ENCODE measurements around the gene PIGL.

DNA sequence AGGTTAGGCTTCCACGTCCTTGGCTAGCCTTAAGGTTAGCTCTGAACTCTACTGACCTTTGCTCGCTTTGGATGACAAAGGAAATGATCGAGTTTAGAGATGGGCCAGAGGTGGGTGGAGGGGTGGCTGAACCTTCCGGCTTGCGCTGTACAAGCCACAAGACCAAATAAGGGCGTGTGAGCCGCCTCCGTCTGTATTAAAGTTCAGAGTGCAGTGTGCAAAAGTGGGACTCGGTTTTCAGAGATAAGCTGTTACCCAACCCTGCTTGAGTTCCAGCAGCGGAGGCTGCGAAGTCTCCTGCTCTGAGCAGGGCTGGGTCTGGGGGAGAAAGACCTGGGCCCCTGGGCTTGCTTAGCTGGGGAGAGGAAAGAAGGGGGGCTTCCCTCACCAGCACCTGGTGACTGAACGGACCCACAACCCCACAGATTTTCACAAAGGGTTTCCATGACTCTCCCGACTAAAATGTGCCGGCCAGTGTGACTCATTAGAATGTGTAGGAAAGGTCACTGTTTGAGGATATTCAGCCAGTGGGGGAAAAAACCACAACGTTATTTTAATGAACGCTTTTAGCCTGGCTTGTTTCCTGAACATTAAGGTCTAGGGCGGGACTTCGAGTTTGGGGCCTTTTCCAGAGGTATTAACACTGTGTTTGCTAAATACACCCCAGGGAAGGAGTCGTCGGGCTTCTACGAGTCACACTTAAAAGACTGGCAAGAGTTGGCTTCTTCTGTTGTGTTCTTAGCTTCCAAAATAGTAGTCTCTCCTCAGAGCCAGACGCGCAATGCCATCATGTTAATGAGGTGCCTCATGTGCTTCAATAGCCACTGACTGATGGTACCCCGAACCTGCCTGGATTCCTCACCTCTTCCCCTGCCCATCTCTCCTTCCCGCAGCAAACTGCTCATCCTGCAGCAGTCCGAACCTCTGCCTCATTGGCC, 69.3 kb downstream of the PIGL start:
- TF ChIP-seq, protein P1, sequence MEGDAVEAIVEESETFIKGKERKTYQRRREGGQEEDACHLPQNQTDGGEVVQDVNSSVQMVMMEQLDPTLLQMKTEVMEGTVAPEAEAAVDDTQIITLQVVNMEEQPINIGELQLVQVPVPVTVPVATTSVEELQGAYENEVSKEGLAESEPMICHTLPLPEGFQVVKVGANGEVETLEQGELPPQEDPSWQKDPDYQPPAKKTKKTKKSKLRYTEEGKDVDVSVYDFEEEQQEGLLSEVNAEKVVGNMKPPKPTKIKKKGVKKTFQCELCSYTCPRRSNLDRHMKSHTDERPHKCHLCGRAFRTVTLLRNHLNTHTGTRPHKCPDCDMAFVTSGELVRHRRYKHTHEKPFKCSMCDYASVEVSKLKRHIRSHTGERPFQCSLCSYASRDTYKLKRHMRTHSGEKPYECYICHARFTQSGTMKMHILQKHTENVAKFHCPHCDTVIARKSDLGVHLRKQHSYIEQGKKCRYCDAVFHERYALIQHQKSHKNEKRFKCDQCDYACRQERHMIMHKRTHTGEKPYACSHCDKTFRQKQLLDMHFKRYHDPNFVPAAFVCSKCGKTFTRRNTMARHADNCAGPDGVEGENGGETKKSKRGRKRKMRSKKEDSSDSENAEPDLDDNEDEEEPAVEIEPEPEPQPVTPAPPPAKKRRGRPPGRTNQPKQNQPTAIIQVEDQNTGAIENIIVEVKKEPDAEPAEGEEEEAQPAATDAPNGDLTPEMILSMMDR (IDR thresholded peaks at IDR 0.05): peak in 1 of 7 experiments; percentile 25
- peak in 2 of 3 donors; percentile 22 to 42 for TF ChIP-seq POLR2A (IDR thresholded peaks at IDR 0.05)

Data from body of pancreas (tissue), 4 donors.